ENCODE results near the gene ARL13A.
"Not testable (repeated sequence)": the region's sequence is repeated elsewhere in the genome, so short reads cannot be mapped to it uniquely, and the experiment has no call there.

Gene ARL13A

GRCh38 chrX:100969408-100969807 lies at the start of gene ARL13A:
ARL13A (plus strand) TSS chrX:100969708; CDS start chrX:100973690, 3,982 bp downstream.
- DNase-seq, result no peak

DNA sequence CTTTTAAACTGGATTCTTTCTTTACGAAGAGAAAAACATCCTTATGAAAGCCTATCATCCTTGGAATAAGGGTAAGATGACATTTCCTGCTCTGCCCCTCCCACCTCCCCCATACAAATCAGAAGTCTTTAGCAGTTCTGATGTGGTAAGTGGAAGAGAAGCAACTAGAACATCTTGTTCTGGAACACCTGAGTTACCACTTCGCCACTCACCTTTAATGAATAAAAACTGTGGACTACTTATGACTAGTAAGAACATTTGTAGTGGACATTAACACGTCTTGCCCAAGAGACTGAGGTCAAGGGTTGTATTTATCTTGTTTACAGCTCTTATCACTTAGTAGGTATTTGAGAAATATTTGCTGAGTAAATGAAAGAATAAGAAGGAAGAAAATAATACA lies 45.1 kb upstream of the ARL13A start:
- DNase-seq, result no peak

DNA sequence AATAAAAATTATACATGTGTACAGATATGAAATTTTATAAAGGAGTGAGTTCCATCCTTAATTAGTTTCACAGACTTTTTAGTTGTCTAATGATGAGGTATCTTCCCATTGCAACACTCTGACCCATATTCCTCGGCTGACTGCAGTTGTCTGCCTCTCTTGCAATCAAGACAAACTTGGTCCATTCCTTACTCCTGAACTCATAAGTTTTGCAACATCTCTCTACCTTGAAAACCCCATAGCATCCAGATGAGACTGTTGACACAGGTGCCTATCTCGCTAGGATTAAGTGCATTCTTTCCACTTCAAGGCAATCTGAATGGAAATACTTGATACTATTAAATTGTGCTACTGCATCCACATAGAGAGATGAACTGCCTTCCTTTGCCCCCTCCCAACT lies 43.1 kb upstream of the ARL13A start:
- no peak for DNase-seq

GRCh38 chrX:100928660-100929613 lies 40.6 kb upstream of the ARL13A start, which contains the start of gene XKRX:
XKRX (minus strand) TSS chrX:100928917; CDS start chrX:100928304, 613 bp downstream.
- peak; percentile 8 to 20 for DNase-seq

GRCh38 chrX:100931218-100931924 lies 38.1 kb upstream of the ARL13A start:
- DNase-seq, result no peak

DNA sequence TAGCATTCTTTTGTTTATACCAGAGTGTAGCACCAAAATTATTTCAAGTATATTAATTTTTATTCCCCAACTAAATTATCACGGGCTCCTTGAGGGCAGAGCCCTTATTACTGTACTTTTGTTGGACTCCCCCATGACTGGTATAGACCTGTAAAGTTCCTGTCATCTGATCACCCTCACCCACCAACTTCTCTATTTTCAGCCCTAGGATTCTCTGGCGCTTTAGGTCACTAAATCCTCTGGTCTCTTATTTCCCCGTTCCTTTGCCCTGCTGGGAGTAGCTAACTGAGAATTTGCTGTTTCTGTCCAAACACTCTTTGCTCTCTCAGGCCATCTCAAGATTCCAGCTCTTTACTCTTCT lies 37.6 kb upstream of the ARL13A start:
- DNase-seq, result no peak

- DNase-seq, result no peak
Observed at GRCh38 chrX:100935767-100936166, 33.7 kb upstream of the ARL13A start.

GRCh38 chrX:100939333-100939732 lies 30.2 kb upstream of the ARL13A start:
- no peak for DNase-seq

GRCh38 chrX:100944601-100945000 lies 24.9 kb upstream of the ARL13A start:
- DNase-seq, result no peak

GRCh38 chrX:100946299-100946927 lies 23.1 kb upstream of the ARL13A start:
- no peak for DNase-seq

- no peak for DNase-seq
Observed at GRCh38 chrX:100948557-100948956, 21.0 kb upstream of the ARL13A start.

DNA sequence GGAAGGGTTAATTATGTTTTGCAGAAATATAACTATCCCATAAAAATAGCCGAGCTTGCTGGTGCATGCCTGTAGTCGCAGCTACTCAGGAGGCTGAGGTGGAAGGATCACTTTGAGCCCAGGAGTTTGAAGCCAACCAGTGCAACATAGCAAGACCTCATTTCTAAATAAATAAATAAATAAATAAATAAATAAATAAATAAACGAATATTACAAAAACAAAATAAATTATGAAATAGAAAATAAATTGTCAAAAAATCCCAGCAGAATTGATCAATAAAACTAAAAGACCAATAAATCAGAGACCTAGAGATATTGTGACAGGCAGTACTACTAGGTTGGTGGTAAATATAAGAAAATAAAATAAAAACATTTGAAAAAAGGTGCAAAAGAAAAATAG lies 6.7 kb upstream of the ARL13A start:
- no peak for DNase-seq

DNA sequence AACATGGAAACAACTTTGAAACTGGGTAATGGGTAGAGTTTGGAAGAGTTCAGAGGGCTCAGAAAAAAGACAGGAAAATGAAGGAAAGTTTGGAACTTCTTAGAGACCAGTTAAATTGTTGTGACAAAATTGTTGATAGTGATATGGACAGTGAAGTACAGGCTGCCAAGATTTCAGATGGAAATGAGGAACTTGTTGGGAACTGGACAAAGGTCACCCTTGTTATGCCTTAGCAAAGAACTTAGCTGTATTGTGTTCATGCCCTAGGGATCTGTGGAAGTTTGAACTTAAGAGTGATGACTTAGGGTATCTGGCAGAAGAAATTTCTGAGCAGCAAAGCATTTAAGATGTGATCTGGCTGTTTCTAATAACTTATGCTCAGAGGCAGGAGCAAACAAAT lies 5.1 kb upstream of the ARL13A start:
- no peak for DNase-seq

DNA sequence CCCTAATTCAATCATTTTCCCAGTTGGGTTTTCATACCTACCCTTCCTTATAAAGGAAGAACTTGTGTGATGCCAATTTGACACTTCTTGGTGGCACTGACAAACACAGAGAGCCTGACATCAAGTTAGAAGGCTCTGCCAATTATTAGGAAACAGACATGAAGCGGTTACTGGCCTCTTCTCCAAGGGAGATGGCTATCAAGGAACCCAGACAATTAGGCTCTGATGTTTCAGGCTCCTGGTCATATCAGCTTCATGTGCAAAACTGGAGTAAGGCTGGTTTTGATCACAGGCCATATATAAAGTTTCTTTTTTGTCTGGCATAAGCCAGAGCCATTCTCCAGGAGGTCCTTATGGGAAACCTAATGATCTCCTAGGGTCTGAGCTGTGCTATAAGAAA lies 428 bp downstream of the ARL13A start:
- no peak for DNase-seq

DNA sequence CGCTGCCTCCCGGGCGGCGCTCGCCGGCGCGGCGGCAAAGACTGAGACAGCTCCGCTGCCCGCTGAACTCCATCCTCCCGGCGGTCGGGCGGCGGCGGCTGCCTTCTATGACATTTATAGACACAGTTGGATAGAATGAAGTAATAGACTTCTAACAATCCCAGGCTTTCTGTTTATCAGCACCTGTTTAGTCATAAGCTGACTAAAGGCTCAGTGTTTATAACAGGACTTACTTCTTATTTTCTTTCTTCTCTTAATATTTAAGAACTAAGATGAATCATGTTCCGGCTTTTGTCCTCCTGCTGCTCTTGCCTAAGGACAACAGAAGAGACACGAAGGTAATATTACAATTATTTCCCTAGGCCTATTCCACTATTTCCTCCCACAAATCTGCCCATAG lies 3.9 kb downstream of the ARL13A start:
- DNase-seq, result no peak

DNA sequence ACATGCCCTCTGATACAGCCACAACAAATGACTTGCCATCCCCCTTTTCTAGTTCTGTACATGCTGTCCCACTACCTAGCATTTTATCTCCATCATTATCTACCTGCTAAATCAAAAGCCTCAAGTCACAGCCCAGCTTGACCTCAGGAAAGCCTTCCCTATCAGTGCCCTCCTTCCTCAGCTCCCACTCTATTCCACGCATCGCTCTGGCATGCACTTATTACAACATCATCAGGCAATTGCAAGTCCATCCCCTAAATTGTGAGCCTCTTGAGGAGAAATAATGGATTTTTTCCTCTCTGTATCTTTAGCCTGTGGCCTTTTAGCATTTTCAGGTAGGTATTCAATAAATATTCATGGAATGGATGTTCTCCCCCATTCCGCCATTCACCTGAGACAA lies 5.7 kb downstream of the ARL13A start:
- no peak for DNase-seq

- no peak for DNase-seq
Observed at GRCh38 chrX:100976211-100976610, 6.7 kb downstream of the ARL13A start.

DNA sequence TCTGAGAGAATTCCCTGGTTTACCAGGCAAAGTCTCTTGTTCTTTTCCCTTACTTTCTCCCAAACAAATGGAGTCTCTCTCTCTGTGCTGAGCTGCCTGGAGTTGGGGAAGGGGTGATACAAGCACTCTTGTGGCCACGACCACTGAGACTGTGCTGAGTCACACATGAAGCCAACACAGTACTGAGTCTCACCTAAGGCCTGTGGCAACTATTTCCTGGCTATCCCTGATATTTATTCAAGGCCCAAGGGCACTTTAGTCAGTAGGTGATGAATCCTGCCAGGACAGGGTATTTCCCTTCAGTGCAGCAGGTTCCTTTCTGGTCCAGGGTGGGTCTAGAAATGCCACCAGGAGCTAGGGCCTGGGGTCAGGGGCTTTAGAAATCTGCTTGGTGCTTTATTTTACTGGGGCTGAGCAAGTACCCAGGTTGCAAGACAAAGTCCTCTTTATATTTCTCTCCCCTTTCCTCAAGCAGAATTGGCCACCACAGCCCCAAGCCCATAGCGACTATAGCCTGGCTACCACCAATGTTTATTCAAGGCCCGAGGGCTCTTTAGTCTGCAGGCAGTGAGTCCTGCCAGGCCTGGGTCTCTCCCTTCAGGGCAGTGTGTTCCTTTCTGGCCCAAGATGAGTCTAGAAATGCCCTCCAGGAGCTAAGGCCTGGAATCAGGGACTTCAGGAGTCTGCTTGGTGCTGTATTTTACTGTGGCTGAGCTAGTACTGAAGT lies 10.5 kb downstream of the ARL13A start:
- no peak for DNase-seq

GRCh38 chrX:100980608-100981497 lies 11.3 kb downstream of the ARL13A start:
- no peak for DNase-seq

DNA sequence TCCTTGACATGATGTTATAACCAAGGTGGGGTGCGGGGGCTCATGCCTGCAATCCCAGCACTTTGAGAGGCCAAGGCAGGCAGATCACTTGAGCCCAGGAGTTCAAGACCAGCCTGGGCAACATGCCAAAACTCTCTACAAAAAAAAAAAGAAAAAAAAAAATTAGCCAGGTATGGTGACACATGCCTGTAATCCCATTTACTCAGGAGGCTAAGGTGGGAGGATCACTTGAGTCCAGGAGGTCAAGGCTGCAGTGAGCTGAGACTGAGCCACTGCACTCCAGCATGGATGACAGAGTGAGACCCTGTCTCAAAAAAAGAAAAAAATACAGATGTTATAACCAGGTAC lies 12.0 kb downstream of the ARL13A start:
- DNase-seq, result not testable (repeated sequence)

DNA sequence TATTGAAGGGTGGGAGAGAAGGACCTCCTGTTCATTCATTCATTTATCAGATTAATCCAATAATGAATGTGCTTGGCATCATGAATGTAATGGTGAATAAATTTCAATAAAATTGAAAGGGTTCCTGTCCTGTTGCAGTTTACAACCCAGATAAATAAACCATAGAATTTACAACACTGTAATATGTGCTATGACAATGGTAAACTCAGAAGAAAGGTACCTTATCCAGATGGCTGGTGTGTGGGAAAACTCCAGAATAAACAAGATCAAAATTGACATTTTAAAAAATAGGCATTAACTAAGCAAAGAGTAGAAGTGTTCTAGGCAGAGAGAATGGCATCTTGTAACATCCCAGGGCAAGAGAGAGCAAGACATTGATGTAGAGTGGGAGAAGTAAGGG lies 15.3 kb downstream of the ARL13A start:
- DNase-seq, result no peak

GRCh38 chrX:100990139-100990538 lies 20.6 kb downstream of the ARL13A start:
- no peak for DNase-seq
